SK-N-SH treated with all-trans-retinoic acid at 6 μM for 48 hours (cell line): ENCODE data around the gene RBM19.

Source experiments
- GLIS3 ChIP-seq: fragments of 250-450 bp; sonication (Bioruptor Pico); IDR thresholded peaks from 2 replicates; pipeline ENCODE4 v1.5.0; 2020; ENCODE audit warnings: mild to moderate bottlenecking, moderate library complexity
- ISL1 ChIP-seq: fragments of 250-450 bp; sonication (Bioruptor Pico); IDR thresholded peaks from 2 replicates; pipeline ENCODE4 v2.1.2; 2022; ENCODE audit warnings: mild to moderate bottlenecking, moderate library complexity
- PATZ1 ChIP-seq: fragments of 250-450 bp; sonication (Bioruptor Pico); IDR thresholded peaks from 2 replicates; pipeline ENCODE4 v1.8.0; 2020; ENCODE audit warnings: mild to moderate bottlenecking, moderate library complexity, borderline replicate concordance
- POU6F1 ChIP-seq: fragments of 250-450 bp; sonication (Bioruptor Pico); IDR thresholded peaks from 2 replicates; pipeline ENCODE4 v1.8.0; 2021; ENCODE audit warnings: low read depth, mild to moderate bottlenecking, moderate library complexity, borderline replicate concordance
- RARB ChIP-seq: fragments of 250-450 bp; sonication (Bioruptor Pico); IDR thresholded peaks from 2 replicates; pipeline ENCODE4 v1.8.0; 2021; ENCODE audit warnings: mild to moderate bottlenecking, moderate library complexity
- TOX ChIP-seq: fragments of 250-450 bp; sonication (Bioruptor Pico); IDR thresholded peaks from 2 replicates; pipeline ENCODE4 v1.8.0; 2021; ENCODE audit warnings: mild to moderate bottlenecking, moderate library complexity, borderline replicate concordance
- ZC3H10 ChIP-seq: fragments of 250-450 bp; sonication (Bioruptor Pico); IDR thresholded peaks from 2 replicates; pipeline ENCODE4 v1.5.1; 2021; ENCODE audit warnings: mild to moderate bottlenecking, moderate library complexity
- ZFP3 ChIP-seq: fragments of 250-450 bp; sonication (Bioruptor Pico); IDR thresholded peaks from 2 replicates; pipeline ENCODE4 v1.5.0; 2020; ENCODE audit warnings: mild to moderate bottlenecking, moderate library complexity
- ZFP30 ChIP-seq: fragments of 450-650 bp; formaldehyde crosslinking; IDR thresholded peaks from 2 replicates; pipeline ENCODE4 v1.5.0; 2022; ENCODE audit warnings: mild to moderate bottlenecking, moderate library complexity
- ZNF565 ChIP-seq: fragments of 450-650 bp; formaldehyde crosslinking; conservative IDR thresholded peaks from 2 replicates; pipeline ENCODE4 v1.5.0; 2020; ENCODE audit warnings: low read depth, mild to moderate bottlenecking, moderate library complexity
- ZNF8 ChIP-seq: fragments of 450-650 bp; formaldehyde crosslinking; IDR thresholded peaks from 2 replicates; pipeline ENCODE4 v1.5.0; 2020; ENCODE audit warnings: mild to moderate bottlenecking, moderate library complexity

DNA sequence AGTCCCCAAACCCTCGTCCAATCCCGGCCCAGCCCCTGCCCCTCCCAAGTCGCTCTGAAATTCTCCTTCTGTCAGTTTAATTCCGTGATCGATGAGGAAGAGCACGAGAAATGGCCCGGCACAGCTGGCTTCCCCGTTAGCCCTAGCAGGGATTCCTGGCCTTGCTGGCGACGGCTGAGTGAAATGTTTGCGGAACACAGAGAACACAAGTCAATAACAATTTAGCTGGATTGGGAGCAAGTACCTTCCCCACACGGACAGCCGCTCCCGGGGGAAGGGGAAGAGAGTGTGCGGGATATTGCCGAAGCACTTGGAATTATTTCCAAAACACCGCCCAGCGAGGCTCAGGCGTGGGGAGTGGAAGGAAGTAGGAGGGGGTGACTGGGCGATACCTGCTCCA lies 134.6 kb downstream of the RBM19 start:
- TF ChIP-seq POU6F1 (no peak), ZC3H10 (CRISPR knock-in tag) (no peak), PATZ1 (CRISPR knock-in tag) (no peak), TOX (CRISPR knock-in tag) (no peak), ZFP30 (CRISPR knock-in tag) (no peak), RARB (CRISPR knock-in tag) (no peak), ZNF8 (CRISPR knock-in tag) (no peak), ISL1 (CRISPR knock-in tag) (no peak), ZNF565 (CRISPR knock-in tag) (no peak), ZFP3 (no peak), GLIS3 (no peak)
